ENCODE results near the gene AMPD2. TPM values are rescaled to one million over a fixed set of nuclear protein-coding genes. Genes with fewer than 3 reads are reported as not detected.
A peak's percentile ranks its signal among the peaks of the same experiment; 100 is the strongest.

Gene AMPD2
- polyA plus RNA-seq, 3 donors, result 75.0 to 961 (median 117) TPM

GRCh38 chr1:109598156-109598555, 21.5 kb upstream of the AMPD2 start:
- no peak overlapping the region for H3K9ac ChIP-seq (ENCODE audit: insufficient read depth, low read length, poor library complexity, severe bottlenecking)
- Mint-ChIP-seq H3K4me3 (no peak overlapping the region), H3K9me3 (no peaks in the 10 kb centered on the region), H3K27ac (no peak overlapping the region), H3K36me3 (peaks cover 61 to 72% of the 10 kb centered on the region in 2 donors), H3K27me3 (ENCODE audit: low read depth in 3 of 3) (no peaks in the 10 kb centered on the region), H3K4me1 (peaks cover 4% of the 10 kb centered on the region)
- TF ChIP-seq CTCF (IDR thresholded peaks at IDR 0.05), result no peak
- H2AFZ ChIP-seq (ENCODE audit: insufficient read depth, low read depth, low read length, poor library complexity, severe bottlenecking), result no peak overlapping the region
- H3K27me3 ChIP-seq (ENCODE audit: control insufficient read depth in 2 of 2, insufficient read depth in 2 of 2, low read length in 2 of 2), result no peaks in the 10 kb centered on the region
- no peak for DNase-seq
- H3K4me3 ChIP-seq (replicated peaks in 1 of 3; ENCODE audit: low read depth in 2 of 3, low read length in 3 of 3), result no peak overlapping the region
- H4K20me1 ChIP-seq (ENCODE audit: insufficient read depth, low read length), result no peaks in the 10 kb centered on the region
- no CpG with 5 or more reads among the region's 1 CpG for WGBS (ENCODE audit: insufficient coverage)
- peaks cover 0 to 2% of the 10 kb centered on the region in 2 donors for H3K4me1 ChIP-seq (ENCODE audit: control insufficient read depth in 1 of 2, insufficient read depth in 2 of 2, low read length in 2 of 2)
- H3K4me2 ChIP-seq (replicated peaks; ENCODE audit: extremely low read depth, low read length, poor library complexity, severe bottlenecking), result no peak overlapping the region
- H3K79me2 ChIP-seq (ENCODE audit: insufficient read depth, low read length), result no peaks in the 10 kb centered on the region
- intact Hi-C loops (cut with micrococcal nuclease), result loop anchor here in 1 of 2 donors (5.0 kb wide), 1 partner anchor 39 kb away; no protein-coding TSS in a partner anchor
- no peak overlapping the region for H3K27ac ChIP-seq (ENCODE audit: low read depth in 1 of 2, low read length in 2 of 2)
- no peaks in the 10 kb centered on the region for H3K9me3 ChIP-seq (replicated peaks in 1 of 2; ENCODE audit: control insufficient read depth in 1 of 2, insufficient read depth in 1 of 2, low read length in 2 of 2)
- H3K36me3 ChIP-seq (replicated peaks in 1 of 2; ENCODE audit: control insufficient read depth in 1 of 2, insufficient read depth in 2 of 2, low read length in 2 of 2), result peaks cover 27 to 69% of the 10 kb centered on the region in 2 donors

GRCh38 chr1:109598655-109599054, 21.0 kb upstream of the AMPD2 start:
- Mint-ChIP-seq H3K36me3 (peaks cover 59 to 70% of the 10 kb centered on the region in 2 donors), H3K4me3 (no peak overlapping the region), H3K9me3 (no peaks in the 10 kb centered on the region), H3K4me1 (peaks cover 9% of the 10 kb centered on the region), H3K27ac (peak overlapping the region in 4 of 7 donors; percentile 32 to 78 (median 40)), H3K27me3 (ENCODE audit: low read depth in 3 of 3) (no peaks in the 10 kb centered on the region)
- intact Hi-C loops (cut with micrococcal nuclease), result loop anchor here in 1 of 2 donors (5.0 kb wide), 1 partner anchor 39 kb away; no protein-coding TSS in a partner anchor
- DNase-seq, result no peak
- Histone ChIP-seq H3K36me3 (replicated peaks in 1 of 2; ENCODE audit: control insufficient read depth in 1 of 2, insufficient read depth in 2 of 2, low read length in 2 of 2) (peaks cover 22 to 66% of the 10 kb centered on the region in 2 donors), H3K4me1 (ENCODE audit: control insufficient read depth in 1 of 2, insufficient read depth in 2 of 2, low read length in 2 of 2) (peaks cover 4 to 7% of the 10 kb centered on the region in 2 donors), H3K4me3 (replicated peaks in 1 of 3; ENCODE audit: low read depth in 2 of 3, low read length in 3 of 3) (no peak overlapping the region), H3K4me2 (replicated peaks; ENCODE audit: extremely low read depth, low read length, poor library complexity, severe bottlenecking) (no peak overlapping the region), H2AFZ (ENCODE audit: insufficient read depth, low read depth, low read length, poor library complexity, severe bottlenecking) (no peak overlapping the region), H3K79me2 (ENCODE audit: insufficient read depth, low read length) (no peaks in the 10 kb centered on the region), H3K9ac (ENCODE audit: insufficient read depth, low read length, poor library complexity, severe bottlenecking) (no peak overlapping the region), H3K27ac (ENCODE audit: low read depth in 1 of 2, low read length in 2 of 2) (no peak overlapping the region), H4K20me1 (ENCODE audit: insufficient read depth, low read length) (no peaks in the 10 kb centered on the region), H3K27me3 (ENCODE audit: control insufficient read depth in 2 of 2, insufficient read depth in 2 of 2, low read length in 2 of 2) (no peaks in the 10 kb centered on the region), H3K9me3 (replicated peaks in 1 of 2; ENCODE audit: control insufficient read depth in 1 of 2, insufficient read depth in 1 of 2, low read length in 2 of 2) (no peaks in the 10 kb centered on the region)
- WGBS (ENCODE audit: insufficient coverage), result no CpG with 5 or more reads among the region's 5 CpGs
- peak; percentile 29 for TF ChIP-seq CTCF (IDR thresholded peaks at IDR 0.05)
